Panc1 (cell line): Measurements from ENCODE around the gene FLACC1. TPM values are rescaled to one million over a fixed set of nuclear protein-coding genes. Genes with fewer than 3 reads are reported as not detected.
"Not testable (repeated sequence)": the region's sequence is repeated elsewhere in the genome, so short reads cannot be mapped to it uniquely, and the experiment has no call there.

Experiments
- ATAC-seq: fragments of 200-7000 bp; cut with Tn5 transposase; 2 replicates; pipeline ENCODE4 v1.9.1; 2020; ENCODE audit warnings: mild to moderate bottlenecking, moderate library complexity
- BruUV-seq: library from RNA; stranded (reverse); fragments of 400-500 nt; replicated peaks from 2 replicates; lab custom pipeline; 2021; lab: Mats Ljungman, UMichigan
- CTCF ChIA-PET: fragments of 300-600 bp; sonication (Branson Sonifier 250); formaldehyde crosslinking; loops from one replicate; lab custom pipeline; 2022; ENCODE audit warnings: antibody characterized with exemption; lab: Charles Lee
- POLR2A ChIA-PET: fragments of 300-600 bp; sonication (Branson Sonifier 250); formaldehyde crosslinking; loops from one replicate; lab custom pipeline; 2022; ENCODE audit warnings: antibody characterized with exemption; lab: Charles Lee
- DNase-seq: peaks from one replicate; pipeline ENCODE4 v3.0.0-alpha.2; 2010; ENCODE audit warnings: low read depth, low spot score
- H3K27ac ChIP-seq: 2 replicates; pipeline ENCODE4 v1.5.1; 2011; ENCODE audit warnings: mild to moderate bottlenecking, low read length, inconsistent platforms
- H3K27me3 ChIP-seq: fragments of 200-500 bp; sonication (Bioruptor generic); 2 replicates; pipeline ENCODE4 v1.6.0; 2014; ENCODE audit warnings: low read length, inconsistent platforms; ENCODE audit not compliant: control insufficient read depth, insufficient read depth
- H3K36me3 ChIP-seq: fragments of 200-500 bp; sonication (Bioruptor generic); 2 replicates; pipeline ENCODE4 v1.5.1; 2014; ENCODE audit warnings: inconsistent platforms, mild to moderate bottlenecking, low read length, moderate library complexity; ENCODE audit not compliant: control insufficient read depth, insufficient read depth
- H3K4me1 ChIP-seq: 2 replicates; pipeline ENCODE4 v1.5.1; 2011; ENCODE audit warnings: inconsistent platforms, mild to moderate bottlenecking, low read length, moderate library complexity; ENCODE audit not compliant: control insufficient read depth, insufficient read depth
- H3K4me3 ChIP-seq, 2 experiments: 2 replicates each; pipeline ENCODE4 v1.5.1; 2011 to 2012; ENCODE audit warnings: low read depth in 2 of 2, low read length in 2 of 2, mild to moderate bottlenecking in 2 of 2, inconsistent platforms in 1 of 2, moderate library complexity in 1 of 2
- H3K9me3 ChIP-seq: fragments of 200-500 bp; sonication (Bioruptor generic); 2 replicates; pipeline ENCODE4 v1.5.1; 2014; ENCODE audit warnings: low read depth, mild to moderate bottlenecking, inconsistent platforms, low read length, moderate library complexity; ENCODE audit not compliant: control insufficient read depth, insufficient read depth
- CTCF ChIP-seq: fragments of 450-650 bp; IDR thresholded peaks from 2 replicates; pipeline ENCODE4 v1.5.1; 2017; ENCODE audit warnings: mild to moderate bottlenecking
- POLR2AphosphoS5 ChIP-seq: IDR thresholded peaks from 2 replicates; pipeline ENCODE4 v1.6.1; 2012; ENCODE audit warnings: mild to moderate bottlenecking, low read depth, low read length, moderate library complexity
- REST ChIP-seq, 2 experiments: IDR thresholded peaks; 2 replicates each; pipeline ENCODE4 v1.6.1; 2011 to 2012; ENCODE audit warnings: low read depth in 2 of 2, control low read depth in 1 of 2, low read length in 1 of 2, mild to moderate bottlenecking in 1 of 2, moderate library complexity in 1 of 2; ENCODE audit not compliant: insufficient read depth in 1 of 2
- SIN3A ChIP-seq: IDR thresholded peaks from 2 replicates; pipeline ENCODE4 v1.6.1; 2012; ENCODE audit warnings: low read depth, mild to moderate bottlenecking, low read length, moderate library complexity, borderline replicate concordance; ENCODE audit not compliant: insufficient read depth
- TCF7L2 ChIP-seq: IDR thresholded peaks from 2 replicates; pipeline ENCODE4 v1.6.1; 2011; ENCODE audit warnings: mild to moderate bottlenecking, low read depth, low read length, inconsistent platforms
- in situ Hi-C: cut with HindIII; loops from 2 replicates; pipeline ENCODE4 v1.10.0; 2016; ENCODE audit warnings: low sequenced_read_pairs, low pct_unique_long_range_greater_than_20kb
- intact Hi-C: fragments of 100-400 bp; cut with micrococcal nuclease; formaldehyde crosslinking; loops from one replicate; pipeline ENCODE4 v1.10.0; 2022; ENCODE audit not compliant: unreplicated experiment
- total RNA-seq: library from RNA; stranded (reverse); gene quantifications from one replicate; pipeline ENCODE4 v1.2.1, GENCODE V29; 2021; ENCODE audit not compliant: unreplicated experiment

FLACC1 gene
- total RNA-seq, 1 experiment from 2014 or later, result 0.39 TPM

- Histone ChIP-seq H3K4me3 (no peak overlapping the region), H3K36me3 (no peaks in the 10 kb centered on the region), H3K27me3 (no peaks in the 10 kb centered on the region), H3K4me1 (no peaks in the 10 kb centered on the region), H3K9me3 (no peaks in the 10 kb centered on the region), H3K27ac (no peak overlapping the region)
- DNase-seq, result no peak
- ChIA-PET CTCF (no interaction called here), POLR2A (interaction anchor here (0.5 kb wide), 1 partner anchor 57 kb away, joined by 3 read pairs; no protein-coding TSS in a partner anchor)
- in situ Hi-C loops (no loop called here), intact Hi-C loops (no loop called here)
- no TSS peak for BruUV-seq
- no peak for ATAC-seq
- TF ChIP-seq TCF7L2, result no peak
- no peak for TF ChIP-seq REST (IDR thresholded peaks at IDR 0.05; ENCODE audit: insufficient read depth in 1 of 2, low read depth in 2 of 2, low read length in 1 of 2)
- no peak for TF ChIP-seq SIN3A
- TF ChIP-seq CTCF, result no peak
- no peak for TF ChIP-seq POLR2AphosphoS5
These were observed 48.2 kb downstream of the FLACC1 start for GRCh38 chr2:201308914-201309313.

GRCh38 chr2:201307876-201308275 is 49.3 kb downstream of the FLACC1 start:
- ATAC-seq, result no peak
- intact Hi-C loops (no loop called here), in situ Hi-C loops (no loop called here)
- TF ChIP-seq SIN3A (no peak), CTCF (no peak), REST (IDR thresholded peaks at IDR 0.05; ENCODE audit: insufficient read depth in 1 of 2, low read depth in 2 of 2, low read length in 1 of 2) (no peak), POLR2AphosphoS5 (no peak), TCF7L2 (no peak)
- ChIA-PET CTCF (no interaction called here), POLR2A (no interaction called here)
- Histone ChIP-seq H3K27me3 (no peaks in the 10 kb centered on the region), H3K36me3 (no peaks in the 10 kb centered on the region), H3K9me3 (no peaks in the 10 kb centered on the region), H3K4me3 (no peak overlapping the region), H3K27ac (no peak overlapping the region), H3K4me1 (no peaks in the 10 kb centered on the region)
- no TSS peak for BruUV-seq
- DNase-seq, result no peak

GRCh38 chr2:201299929-201300328 is 57.2 kb downstream of the FLACC1 start:
- intact Hi-C loops, result loop anchor here (5.0 kb wide), 1 partner anchor 47 kb away; no protein-coding TSS in a partner anchor
- BruUV-seq, CTCF ChIA-PET, H3K4me3 ChIP-seq, H3K27me3 ChIP-seq, DNase-seq, ATAC-seq, H3K4me1 ChIP-seq, in situ Hi-C loops, H3K27ac ChIP-seq, H3K9me3 ChIP-seq, H3K36me3 ChIP-seq, POLR2A ChIA-PET: not testable (repeated sequence)
